Trophoblast cell (in vitro differentiated cells and primary cell): Measurements from ENCODE around the gene HIF1AN.
"Not testable (repeated sequence)": the region's sequence is repeated elsewhere in the genome, so short reads cannot be mapped to it uniquely, and the experiment has no call there.

Experiments
- DNase-seq, 2 donors: peaks; one replicate each; pipeline ENCODE4 v3.0.0-alpha.2; 2016
- H2AFZ ChIP-seq: 2 replicates; pipeline ENCODE4 v1.6.1; 2013; ENCODE audit warnings: low read length, moderate library complexity, mild to moderate bottlenecking; ENCODE audit not compliant: insufficient read depth, poor library complexity
- H2AK5ac ChIP-seq: 2 replicates; pipeline ENCODE4 v1.6.1; 2013; ENCODE audit warnings: mild to moderate bottlenecking, low read length
- H2BK120ac ChIP-seq: 2 replicates; pipeline ENCODE4 v1.6.1; 2013; ENCODE audit warnings: low read length, mild to moderate bottlenecking, moderate library complexity; ENCODE audit not compliant: insufficient read depth, poor library complexity
- H2BK12ac ChIP-seq: 2 replicates; pipeline ENCODE4 v1.6.1; 2013; ENCODE audit warnings: mild to moderate bottlenecking, low read length, moderate library complexity
- H2BK5ac ChIP-seq: 2 replicates; pipeline ENCODE4 v1.6.1; 2013; ENCODE audit warnings: low read length, low read depth, moderate library complexity, mild to moderate bottlenecking; ENCODE audit not compliant: poor library complexity
- H3K14ac ChIP-seq: 2 replicates; pipeline ENCODE4 v1.6.1; 2013; ENCODE audit warnings: mild to moderate bottlenecking, low read length
- H3K18ac ChIP-seq: 2 replicates; pipeline ENCODE4 v1.6.1; 2013; ENCODE audit warnings: mild to moderate bottlenecking, low read length
- H3K23ac ChIP-seq: 2 replicates; pipeline ENCODE4 v1.6.1; 2013; ENCODE audit warnings: low read length
- H3K27ac ChIP-seq: 2 replicates; pipeline ENCODE4 v1.5.1; 2013; ENCODE audit warnings: low read depth, mild to moderate bottlenecking, inconsistent platforms, low read length, moderate library complexity
- H3K27me3 ChIP-seq: 2 replicates; pipeline ENCODE4 v1.6.1; 2013; ENCODE audit warnings: inconsistent platforms, mild to moderate bottlenecking, low read length, moderate library complexity; ENCODE audit not compliant: insufficient read depth
- H3K36me3 ChIP-seq, 2 experiments: 1 replicate in 1 of 2; 2 replicates in 1 of 2; pipeline ENCODE4 v1.6.1; 2013; ENCODE audit warnings: low read length in 2 of 2, mild to moderate bottlenecking in 2 of 2, moderate library complexity in 1 of 2; ENCODE audit not compliant: insufficient read depth in 2 of 2, control insufficient read depth in 1 of 2
- H3K4ac ChIP-seq: 2 replicates; pipeline ENCODE4 v1.6.1; 2013; ENCODE audit warnings: low read depth, mild to moderate bottlenecking, low read length, moderate library complexity
- H3K4me1 ChIP-seq, 2 experiments: 1 replicate in 1 of 2; 2 replicates in 1 of 2; pipeline ENCODE4 v1.6.1; 2013; ENCODE audit warnings: low read length in 2 of 2, mild to moderate bottlenecking in 2 of 2, moderate library complexity in 1 of 2; ENCODE audit not compliant: insufficient read depth in 2 of 2, control insufficient read depth in 1 of 2
- H3K4me2 ChIP-seq: 2 replicates; pipeline ENCODE4 v1.6.1; 2013; ENCODE audit warnings: inconsistent platforms, mild to moderate bottlenecking, low read length, moderate library complexity
- H3K4me3 ChIP-seq: 2 replicates; pipeline ENCODE4 v1.5.1; 2013; ENCODE audit warnings: mild to moderate bottlenecking, low read depth, low read length, inconsistent platforms
- H3K79me1 ChIP-seq: one replicate; pipeline ENCODE4 v1.6.1; 2013; ENCODE audit warnings: low read length
- H3K79me2 ChIP-seq: 2 replicates; pipeline ENCODE4 v1.6.1; 2013; ENCODE audit warnings: low read length, mild to moderate bottlenecking; ENCODE audit not compliant: control insufficient read depth, insufficient read depth, poor library complexity
- H3K9ac ChIP-seq: 2 replicates; pipeline ENCODE4 v1.6.1; 2013; ENCODE audit warnings: mild to moderate bottlenecking, low read length
- H3K9me3 ChIP-seq: 2 replicates; pipeline ENCODE4 v1.6.1; 2013; ENCODE audit warnings: low read depth, mild to moderate bottlenecking, control low read depth, inconsistent platforms, low read length; ENCODE audit not compliant: insufficient read depth
- H4K12ac ChIP-seq: 2 replicates; pipeline ENCODE4 v1.6.1; 2013; ENCODE audit warnings: low read depth, mild to moderate bottlenecking, low read length, moderate library complexity
- H4K8ac ChIP-seq: 2 replicates; pipeline ENCODE4 v1.6.1; 2013; ENCODE audit warnings: low read depth, mild to moderate bottlenecking, low read length, moderate library complexity
- H4K91ac ChIP-seq: one replicate; pipeline ENCODE4 v1.6.1; 2013; ENCODE audit warnings: low read depth, mild to moderate bottlenecking, low read length, moderate library complexity
- WGBS: extraction: QIAGEN DNeasy Blood & Tissue Kit; methylation state at CpG from one replicate; pipeline ENCODE4 v1.1.7; 2013; ENCODE audit warnings: missing lambda C conversion rate; ENCODE audit not compliant: insufficient read length, insufficient coverage; ENCODE audit errors: extremely low coverage; 5-methylcytosine and 5-hydroxymethylcytosine counted together

The HIF1AN gene

GRCh38 chr10:100575146-100575545 lies 39.4 kb downstream of the HIF1AN start:
- H3K14ac ChIP-seq, DNase-seq: not testable (repeated sequence)

GRCh38 chr10:100575585-100576281 lies 40.0 kb downstream of the HIF1AN start:
- H3K4me2 ChIP-seq, result no peak overlapping the region
- no peak overlapping the region for H3K18ac ChIP-seq
- H3K27me3 ChIP-seq, result no peaks in the 10 kb centered on the region
- no peak overlapping the region for H3K14ac ChIP-seq
- no peak overlapping the region for H2BK120ac ChIP-seq
- no peaks in the 10 kb centered on the region for H3K79me1 ChIP-seq
- no peak for DNase-seq
- H3K4me1 ChIP-seq, result no peaks in the 10 kb centered on the region
- no CpG with 5 or more reads among the region's 8 CpGs for WGBS
- no peak overlapping the region for H2BK12ac ChIP-seq
- H4K8ac ChIP-seq, result no peak overlapping the region
- no peak overlapping the region for H2AK5ac ChIP-seq
- H3K36me3 ChIP-seq, result no peaks in the 10 kb centered on the region
- no peak overlapping the region for H4K12ac ChIP-seq
- peaks cover 2% of the 10 kb centered on the region for H3K9me3 ChIP-seq
- no peak overlapping the region for H3K4me3 ChIP-seq
- no peak overlapping the region for H3K9ac ChIP-seq
- H3K27ac ChIP-seq, result no peak overlapping the region
- H4K91ac ChIP-seq, result no peak overlapping the region
- no peaks in the 10 kb centered on the region for H3K79me2 ChIP-seq
- H3K4ac ChIP-seq, result no peak overlapping the region
- no peak overlapping the region for H2BK5ac ChIP-seq
- H3K23ac ChIP-seq, result no peak overlapping the region
- H2AFZ ChIP-seq, result no peak overlapping the region

More at GRCh38 chr10:100575146-100575545, 39.4 kb downstream of the HIF1AN start:
- not testable (repeated sequence) for H4K12ac ChIP-seq, H4K8ac ChIP-seq, H3K27me3 ChIP-seq, H3K4me1 ChIP-seq, H3K4me3 ChIP-seq, H3K9me3 ChIP-seq, H4K91ac ChIP-seq, H3K23ac ChIP-seq, H3K18ac ChIP-seq, H2BK12ac ChIP-seq, H3K9ac ChIP-seq, H2AFZ ChIP-seq, H2AK5ac ChIP-seq, H3K27ac ChIP-seq, H2BK5ac ChIP-seq, H3K4me2 ChIP-seq, H3K36me3 ChIP-seq, H3K4ac ChIP-seq, H3K79me2 ChIP-seq, H2BK120ac ChIP-seq, H3K79me1 ChIP-seq
- no CpG with 5 or more reads among the region's 7 CpGs for WGBS

GRCh38 chr10:100576282-100576635 lies 40.5 kb downstream of the HIF1AN start:
- H2AFZ ChIP-seq, result no peak overlapping the region
- no peak overlapping the region for H2BK120ac ChIP-seq
- H2AK5ac ChIP-seq, result no peak overlapping the region
- H3K9ac ChIP-seq, result no peak overlapping the region
- no peaks in the 10 kb centered on the region for H3K79me2 ChIP-seq
- H3K4me3 ChIP-seq, result no peak overlapping the region
- no peak overlapping the region for H4K8ac ChIP-seq
- no peaks in the 10 kb centered on the region for H3K36me3 ChIP-seq
- H2BK12ac ChIP-seq, result no peak overlapping the region
- no peaks in the 10 kb centered on the region for H3K27me3 ChIP-seq
- no peak overlapping the region for H3K4ac ChIP-seq
- H2BK5ac ChIP-seq, result no peak overlapping the region
- no peak for DNase-seq
- H4K91ac ChIP-seq, result no peak overlapping the region
- peaks cover 2% of the 10 kb centered on the region for H3K9me3 ChIP-seq
- no peak overlapping the region for H3K18ac ChIP-seq
- no peak overlapping the region for H3K14ac ChIP-seq
- H3K79me1 ChIP-seq, result no peaks in the 10 kb centered on the region
- no peak overlapping the region for H4K12ac ChIP-seq
- no peak overlapping the region for H3K27ac ChIP-seq
- no CpG with 5 or more reads among the region's 5 CpGs for WGBS
- no peaks in the 10 kb centered on the region for H3K4me1 ChIP-seq
- no peak overlapping the region for H3K23ac ChIP-seq
- H3K4me2 ChIP-seq, result no peak overlapping the region

GRCh38 chr10:100579261-100580090 lies 43.7 kb downstream of the HIF1AN start:
- no peak overlapping the region for H2AK5ac ChIP-seq

More at GRCh38 chr10:100579261-100580090, 43.7 kb downstream of the HIF1AN start:
- H3K4me3 ChIP-seq, result no peak overlapping the region
- H2AFZ ChIP-seq, result no peak overlapping the region
- no peaks in the 10 kb centered on the region for H3K79me1 ChIP-seq
- H3K9ac ChIP-seq, result no peak overlapping the region
- H3K9me3 ChIP-seq, result peaks cover 2% of the 10 kb centered on the region
- no peak overlapping the region for H3K4me2 ChIP-seq
- H3K27ac ChIP-seq, result no peak overlapping the region
- H3K23ac ChIP-seq, result peak overlapping the region; percentile 48
- no peak overlapping the region for H4K12ac ChIP-seq
- H2BK120ac ChIP-seq, result no peak overlapping the region
- H3K27me3 ChIP-seq, result no peaks in the 10 kb centered on the region
- no CpG with 5 or more reads among the region's 9 CpGs for WGBS
- no peak overlapping the region for H4K8ac ChIP-seq
- no peak overlapping the region for H3K4ac ChIP-seq
- H3K18ac ChIP-seq, result no peak overlapping the region
- H3K36me3 ChIP-seq, result no peaks in the 10 kb centered on the region
- DNase-seq, result no peak
- no peak overlapping the region for H2BK12ac ChIP-seq
- no peaks in the 10 kb centered on the region for H3K79me2 ChIP-seq
- no peak overlapping the region for H3K14ac ChIP-seq
- H2BK5ac ChIP-seq, result no peak overlapping the region
- no peak overlapping the region for H4K91ac ChIP-seq
- H3K4me1 ChIP-seq, result no peaks in the 10 kb centered on the region
